Measurements from ENCODE around the gene B3GNT4. TPM values are rescaled to one million over a fixed set of nuclear protein-coding genes. Genes with fewer than 3 reads are reported as not detected.

The B3GNT4 gene
- total and polyA plus RNA-seq, 2 donors (not counting 3 experiments of a cell fraction or from before 2014, with no cell fraction given) = 0.11 to 0.31 TPM

Small RNA genes within 50 kb of the gene (small RNA-seq; reads per million reads assigned to genes)
- gene DIABLO (ENCODE audit: insufficient read depth, insufficient read length, low read depth, low replicate concordance) = 2.0 reads per million

Other genes starting within 250 kb of the B3GNT4 start
- gene BCL7A, start 181.8 kb upstream of the B3GNT4 start, total RNA-seq = 11.1 and 12.6 TPM in 2 replicates
- gene BCL7A, start 181.8 kb upstream of the B3GNT4 start, polyA plus RNA-seq = 9.5 and 9.7 TPM in 2 replicates
- 65.5 and 72.5 TPM in 2 replicates for gene MLXIP, start 125.0 kb upstream of the B3GNT4 start, total RNA-seq
- gene MLXIP, start 125.0 kb upstream of the B3GNT4 start, polyA plus RNA-seq = 22.0 and 37.6 TPM in 2 replicates
- gene IL31, start 29.5 kb upstream of the B3GNT4 start, total RNA-seq = not detected in 2 replicates
- not detected in 2 replicates for gene IL31, start 29.5 kb upstream of the B3GNT4 start, polyA plus RNA-seq
- 3.4 and 5.4 TPM in 2 replicates for gene LRRC43, start 20.6 kb upstream of the B3GNT4 start, total RNA-seq
- gene LRRC43, start 20.6 kb upstream of the B3GNT4 start, polyA plus RNA-seq = 2.2 and 3.1 TPM in 2 replicates
- 48.4 and 49.9 TPM in 2 replicates for gene DIABLO, start 22.3 kb downstream of the B3GNT4 start, total RNA-seq
- gene DIABLO, start 22.3 kb downstream of the B3GNT4 start, polyA plus RNA-seq = 52.5 and 55.4 TPM in 2 replicates
- gene VPS33A, start 62.8 kb downstream of the B3GNT4 start, total RNA-seq = 22.4 and 23.1 TPM in 2 replicates
- 12.1 and 13.5 TPM in 2 replicates for gene VPS33A, start 62.8 kb downstream of the B3GNT4 start, polyA plus RNA-seq
- 71.0 and 84.3 TPM in 2 replicates for gene CLIP1, start 219.0 kb downstream of the B3GNT4 start, total RNA-seq
- 56.5 and 58.8 TPM in 2 replicates for gene CLIP1, start 219.0 kb downstream of the B3GNT4 start, polyA plus RNA-seq